GM12864 (cell line): Measurements from ENCODE around the gene GPR146.

Source experiments
- DNase-seq: peaks from one replicate; pipeline ENCODE4 v3.0.0-alpha.2; 2011; ENCODE audit warnings: low read depth
- H3K4me3 ChIP-seq: 2 replicates; pipeline ENCODE4 v1.5.1; 2011; ENCODE audit warnings: mild to moderate bottlenecking, low read depth, low read length, control low read depth
- TF ChIP-seq, protein P1 (sequence below): IDR thresholded peaks from 2 replicates; pipeline ENCODE4 v1.5.1; 2011; ENCODE audit warnings: low read depth, mild to moderate bottlenecking, moderate library complexity, low read length, control low read depth, inconsistent platforms; ENCODE audit errors: missing control alignments

Gene GPR146

DNA sequence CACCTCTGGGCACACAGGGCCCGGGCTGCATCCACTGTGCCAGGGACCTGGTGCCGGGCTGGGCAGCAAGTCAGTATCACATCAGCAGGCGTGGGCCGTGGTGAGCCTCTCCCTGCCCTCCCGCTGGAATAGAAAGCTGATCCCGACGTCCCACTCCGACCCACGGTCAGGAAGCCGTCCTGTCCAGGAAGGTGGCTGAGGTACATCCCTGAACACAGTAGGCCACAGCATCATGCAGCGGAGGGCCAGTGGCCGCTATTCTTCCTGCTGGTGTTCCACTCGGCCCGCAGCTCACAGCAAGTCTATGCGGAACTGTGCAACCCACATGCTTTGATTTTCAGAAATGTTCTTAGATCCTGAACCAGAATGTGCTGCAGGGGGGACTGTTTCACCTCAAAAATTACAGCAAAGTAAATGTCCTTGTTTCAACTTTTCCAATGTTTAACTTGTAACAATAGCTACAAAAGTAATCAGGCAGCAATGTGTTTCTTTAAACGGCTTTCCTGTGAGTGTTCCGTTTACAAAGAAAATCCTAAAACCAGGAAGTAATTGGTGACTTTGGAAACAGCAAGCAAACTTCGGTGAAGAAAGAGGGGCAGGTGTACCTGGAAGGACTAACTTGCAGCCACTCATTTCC is 676 bp upstream of the GPR146 start:
- TF ChIP-seq, protein P1, sequence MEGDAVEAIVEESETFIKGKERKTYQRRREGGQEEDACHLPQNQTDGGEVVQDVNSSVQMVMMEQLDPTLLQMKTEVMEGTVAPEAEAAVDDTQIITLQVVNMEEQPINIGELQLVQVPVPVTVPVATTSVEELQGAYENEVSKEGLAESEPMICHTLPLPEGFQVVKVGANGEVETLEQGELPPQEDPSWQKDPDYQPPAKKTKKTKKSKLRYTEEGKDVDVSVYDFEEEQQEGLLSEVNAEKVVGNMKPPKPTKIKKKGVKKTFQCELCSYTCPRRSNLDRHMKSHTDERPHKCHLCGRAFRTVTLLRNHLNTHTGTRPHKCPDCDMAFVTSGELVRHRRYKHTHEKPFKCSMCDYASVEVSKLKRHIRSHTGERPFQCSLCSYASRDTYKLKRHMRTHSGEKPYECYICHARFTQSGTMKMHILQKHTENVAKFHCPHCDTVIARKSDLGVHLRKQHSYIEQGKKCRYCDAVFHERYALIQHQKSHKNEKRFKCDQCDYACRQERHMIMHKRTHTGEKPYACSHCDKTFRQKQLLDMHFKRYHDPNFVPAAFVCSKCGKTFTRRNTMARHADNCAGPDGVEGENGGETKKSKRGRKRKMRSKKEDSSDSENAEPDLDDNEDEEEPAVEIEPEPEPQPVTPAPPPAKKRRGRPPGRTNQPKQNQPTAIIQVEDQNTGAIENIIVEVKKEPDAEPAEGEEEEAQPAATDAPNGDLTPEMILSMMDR = no peak
- DNase-seq = no peak
- peak overlapping the region; percentile 45 for H3K4me3 ChIP-seq

DNA sequence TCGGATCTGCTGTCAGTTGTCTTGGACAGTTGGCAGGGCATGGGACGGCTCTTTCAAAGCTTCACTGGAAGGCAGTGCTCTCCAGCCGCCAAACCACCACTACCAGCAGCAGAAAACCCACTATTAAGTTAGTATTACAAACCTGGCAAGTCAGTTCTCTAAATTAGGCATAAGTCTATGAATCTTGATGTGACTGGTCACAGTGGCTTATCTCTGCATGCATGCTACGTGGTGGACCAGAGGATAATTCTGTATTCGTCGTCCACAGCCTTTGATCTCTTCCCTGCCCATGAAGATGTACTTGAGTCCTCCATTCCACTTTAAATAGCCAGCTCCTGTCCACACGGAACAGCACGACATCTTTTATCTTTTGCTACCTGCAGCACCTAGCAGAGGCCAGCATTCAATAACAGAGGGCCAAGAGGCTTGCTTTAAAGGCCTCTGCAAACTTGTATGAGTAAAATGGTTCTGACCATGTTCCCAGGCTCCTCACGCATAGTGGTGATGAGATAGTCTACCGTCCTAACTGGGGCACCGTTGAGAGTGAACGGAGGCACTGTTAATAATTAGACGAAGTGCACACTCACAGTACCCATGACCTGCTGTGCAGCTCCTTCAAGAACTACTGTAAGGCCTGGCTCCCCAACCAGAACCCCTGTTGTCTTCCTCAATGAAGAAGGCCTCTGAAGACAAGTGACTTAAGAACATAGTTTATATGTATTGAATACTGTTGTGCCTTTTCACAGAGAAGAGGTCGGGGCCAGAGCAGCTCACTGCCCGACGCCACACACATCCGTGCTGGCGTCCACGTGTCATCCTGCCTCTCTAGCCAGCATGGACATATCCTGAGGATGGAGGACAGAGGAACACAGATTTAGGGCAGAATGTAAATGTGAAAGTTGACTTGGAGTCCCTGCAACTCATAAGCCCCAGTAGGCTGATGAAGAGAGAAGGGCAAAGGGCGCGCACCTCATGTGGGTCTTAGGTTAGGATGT is 1.0 kb downstream of the GPR146 start:
- peak overlapping the region; percentile 80 for H3K4me3 ChIP-seq
- DNase-seq = no peak
- TF ChIP-seq, protein P1 = no peak

DNA sequence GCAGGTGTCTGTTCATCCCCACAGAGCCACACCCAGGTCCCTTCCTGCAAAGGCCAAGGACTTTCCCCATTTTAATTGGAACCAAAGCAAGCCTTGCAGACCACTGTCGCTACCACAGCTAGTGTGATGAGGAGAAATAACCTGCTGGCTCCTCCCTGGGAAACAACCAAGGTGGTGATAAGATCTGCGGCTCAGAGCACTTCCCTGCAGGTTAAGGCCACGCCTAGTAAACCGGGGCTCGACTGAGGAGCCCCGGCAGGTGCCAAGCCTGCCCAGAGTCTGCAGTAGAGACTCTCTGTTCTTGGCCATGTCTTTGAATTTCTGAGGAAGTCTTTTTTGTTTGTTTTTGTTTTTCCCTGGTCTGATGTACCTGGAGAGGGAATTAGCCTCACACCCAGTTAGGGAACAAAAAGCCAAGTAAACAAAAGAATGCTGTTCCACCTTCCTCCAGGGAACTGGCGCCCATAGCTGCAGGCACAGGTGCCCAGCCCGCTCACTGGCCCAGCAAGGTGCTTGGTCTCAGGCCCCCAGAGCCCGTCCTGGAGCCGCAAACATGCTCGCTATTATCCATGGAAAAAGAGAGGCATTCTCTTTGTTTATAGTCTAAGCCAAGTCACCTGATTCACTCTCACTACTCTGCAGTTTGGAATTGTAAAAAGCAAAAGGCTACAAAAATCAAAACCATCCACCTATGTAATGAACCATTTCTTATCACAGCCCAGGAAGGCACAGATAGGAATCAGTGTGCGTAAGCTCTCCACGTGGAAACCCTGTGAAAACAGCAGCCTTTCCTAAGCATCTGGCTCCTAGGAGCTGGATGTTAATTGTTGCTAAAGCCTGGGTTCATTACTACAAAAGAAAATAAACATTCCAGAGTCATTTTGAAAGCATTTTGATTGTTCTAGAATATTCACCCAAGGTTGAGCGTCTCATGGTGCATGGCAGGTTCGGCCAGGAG is 2.7 kb downstream of the GPR146 start:
- H3K4me3 ChIP-seq = no peak overlapping the region
- no peak for DNase-seq
- TF ChIP-seq, protein P1 = no peak

DNA sequence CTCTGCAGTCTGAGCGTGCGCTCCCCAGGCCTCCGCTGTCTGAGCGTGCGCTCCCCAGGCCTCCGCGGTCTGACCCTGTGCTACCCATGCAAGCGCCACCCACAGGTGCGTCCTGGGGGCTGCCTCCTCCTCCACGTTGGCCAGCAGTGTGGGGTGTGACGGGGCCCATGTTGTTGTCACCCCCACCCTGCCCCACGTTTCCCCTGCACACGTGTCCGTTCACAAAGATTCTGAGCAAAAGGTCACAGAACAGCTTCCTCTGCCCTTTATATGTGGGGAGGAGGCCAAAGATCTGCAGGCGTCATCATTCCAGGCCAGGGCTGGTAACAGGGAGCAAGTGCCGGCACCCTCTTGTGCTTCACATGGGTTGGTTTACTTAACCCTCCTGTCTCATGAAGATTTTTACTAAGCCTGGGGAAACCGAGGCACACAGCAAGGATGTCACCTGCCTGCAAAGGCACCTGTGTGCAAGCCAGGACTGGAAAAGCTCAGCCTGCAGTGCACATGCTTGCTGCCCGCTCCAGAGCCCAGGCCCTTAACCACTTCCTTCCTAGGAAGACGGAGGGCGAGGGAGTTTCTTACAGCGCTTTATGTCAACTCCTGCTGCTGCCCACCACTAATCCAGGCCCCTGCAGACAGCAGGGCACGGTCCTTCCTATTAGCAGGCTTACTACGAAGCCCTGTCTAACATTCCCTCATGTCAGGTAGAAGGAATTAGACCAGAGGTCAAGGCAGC is 4.8 kb downstream of the GPR146 start:
- no peak for DNase-seq
- no peak overlapping the region for H3K4me3 ChIP-seq
- TF ChIP-seq, protein P1 = no peak

DNA sequence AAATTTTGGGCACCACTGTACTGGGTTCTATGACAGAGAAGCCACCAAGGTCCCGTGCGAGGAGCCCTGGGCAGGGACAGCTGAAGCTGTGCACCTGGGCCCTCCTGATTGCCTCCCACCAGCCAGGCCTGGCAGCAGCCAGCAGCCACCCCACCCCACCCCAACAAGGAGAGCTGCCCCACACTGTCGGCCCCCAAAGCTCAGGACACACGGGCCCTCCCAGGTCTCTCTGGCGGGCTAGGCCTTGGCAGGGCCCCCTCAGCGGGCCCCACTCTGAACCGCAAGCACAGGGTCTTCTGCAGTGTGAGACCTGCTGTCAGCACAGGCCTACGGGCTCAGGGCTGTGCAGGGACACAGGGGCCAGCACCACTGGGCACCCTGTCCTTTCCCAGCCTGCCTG is 5.5 kb downstream of the GPR146 start:
- no peak for DNase-seq
- TF ChIP-seq, protein P1 = no peak
- H3K4me3 ChIP-seq = no peak overlapping the region
